ENCODE results near the gene SLF2.

DNA sequence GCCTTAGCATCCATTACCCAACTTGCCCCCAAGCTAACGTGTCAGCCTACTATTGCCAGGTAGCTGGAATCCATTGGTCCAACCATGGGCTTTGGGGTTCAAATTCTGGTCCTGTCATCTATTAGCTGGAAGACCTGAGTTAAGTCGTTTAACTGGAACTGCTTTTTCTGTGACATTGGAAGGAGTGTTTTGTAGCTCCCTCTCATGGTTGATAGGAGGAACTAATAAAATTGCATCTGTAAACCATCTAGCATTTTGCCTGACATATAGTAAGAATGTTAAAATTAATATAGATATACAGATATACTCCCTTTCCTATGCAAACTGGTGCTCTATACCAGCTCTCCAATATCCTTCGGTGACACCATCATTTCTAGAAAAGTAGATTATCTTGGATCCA is 23.8 kb upstream of the SLF2 start:
- TF ChIP-seq ZBTB7A (IDR thresholded peaks at IDR 0.05; ENCODE audit: low read depth) = no peak
- no peak for TF ChIP-seq TAF1 (IDR thresholded peaks at IDR 0.05; ENCODE audit: low read depth)
- TF ChIP-seq, protein P1, sequence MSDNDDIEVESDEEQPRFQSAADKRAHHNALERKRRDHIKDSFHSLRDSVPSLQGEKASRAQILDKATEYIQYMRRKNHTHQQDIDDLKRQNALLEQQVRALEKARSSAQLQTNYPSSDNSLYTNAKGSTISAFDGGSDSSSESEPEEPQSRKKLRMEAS (IDR thresholded peaks at IDR 0.05) = no peak
- TF ChIP-seq, protein P2, sequence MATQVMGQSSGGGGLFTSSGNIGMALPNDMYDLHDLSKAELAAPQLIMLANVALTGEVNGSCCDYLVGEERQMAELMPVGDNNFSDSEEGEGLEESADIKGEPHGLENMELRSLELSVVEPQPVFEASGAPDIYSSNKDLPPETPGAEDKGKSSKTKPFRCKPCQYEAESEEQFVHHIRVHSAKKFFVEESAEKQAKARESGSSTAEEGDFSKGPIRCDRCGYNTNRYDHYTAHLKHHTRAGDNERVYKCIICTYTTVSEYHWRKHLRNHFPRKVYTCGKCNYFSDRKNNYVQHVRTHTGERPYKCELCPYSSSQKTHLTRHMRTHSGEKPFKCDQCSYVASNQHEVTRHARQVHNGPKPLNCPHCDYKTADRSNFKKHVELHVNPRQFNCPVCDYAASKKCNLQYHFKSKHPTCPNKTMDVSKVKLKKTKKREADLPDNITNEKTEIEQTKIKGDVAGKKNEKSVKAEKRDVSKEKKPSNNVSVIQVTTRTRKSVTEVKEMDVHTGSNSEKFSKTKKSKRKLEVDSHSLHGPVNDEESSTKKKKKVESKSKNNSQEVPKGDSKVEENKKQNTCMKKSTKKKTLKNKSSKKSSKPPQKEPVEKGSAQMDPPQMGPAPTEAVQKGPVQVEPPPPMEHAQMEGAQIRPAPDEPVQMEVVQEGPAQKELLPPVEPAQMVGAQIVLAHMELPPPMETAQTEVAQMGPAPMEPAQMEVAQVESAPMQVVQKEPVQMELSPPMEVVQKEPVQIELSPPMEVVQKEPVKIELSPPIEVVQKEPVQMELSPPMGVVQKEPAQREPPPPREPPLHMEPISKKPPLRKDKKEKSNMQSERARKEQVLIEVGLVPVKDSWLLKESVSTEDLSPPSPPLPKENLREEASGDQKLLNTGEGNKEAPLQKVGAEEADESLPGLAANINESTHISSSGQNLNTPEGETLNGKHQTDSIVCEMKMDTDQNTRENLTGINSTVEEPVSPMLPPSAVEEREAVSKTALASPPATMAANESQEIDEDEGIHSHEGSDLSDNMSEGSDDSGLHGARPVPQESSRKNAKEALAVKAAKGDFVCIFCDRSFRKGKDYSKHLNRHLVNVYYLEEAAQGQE (IDR thresholded peaks at IDR 0.05; ENCODE audit: low read depth) = no peak
- peak; percentile 41; the same call in 1 of the 2 replicates for TF ChIP-seq RAD21 (IDR thresholded peaks at IDR 0.05; ENCODE audit: low read depth)
- TF ChIP-seq FOXM1 (IDR thresholded peaks at IDR 0.05; ENCODE audit: borderline replicate concordance, low read depth) = no peak
- TF ChIP-seq EP300 (IDR thresholded peaks at IDR 0.05; ENCODE audit: borderline replicate concordance) = no peak
- no peak for TF ChIP-seq TEAD4 (IDR thresholded peaks at IDR 0.05)
